OCI-LY7 (cell line): ENCODE data around the gene PCNT.

Source experiments
- EZH2phosphoT487 ChIP-seq: fragments of 200-600 bp; sonication (generic); IDR thresholded peaks from 2 replicates; pipeline ENCODE4 v1.6.1; 2018; ENCODE audit warnings: low read depth, borderline replicate concordance, mild to moderate bottlenecking, mixed run types, antibody characterized with exemption, low read length, moderate library complexity, mixed read lengths
- TF ChIP-seq, protein P1 (sequence below): fragments of 200-600 bp; sonication (generic); conservative IDR thresholded peaks from 2 replicates; pipeline ENCODE4 v1.5.1; 2014; ENCODE audit warnings: mild to moderate bottlenecking, antibody characterized with exemption, low read length, moderate library complexity, mixed read lengths

DNA sequence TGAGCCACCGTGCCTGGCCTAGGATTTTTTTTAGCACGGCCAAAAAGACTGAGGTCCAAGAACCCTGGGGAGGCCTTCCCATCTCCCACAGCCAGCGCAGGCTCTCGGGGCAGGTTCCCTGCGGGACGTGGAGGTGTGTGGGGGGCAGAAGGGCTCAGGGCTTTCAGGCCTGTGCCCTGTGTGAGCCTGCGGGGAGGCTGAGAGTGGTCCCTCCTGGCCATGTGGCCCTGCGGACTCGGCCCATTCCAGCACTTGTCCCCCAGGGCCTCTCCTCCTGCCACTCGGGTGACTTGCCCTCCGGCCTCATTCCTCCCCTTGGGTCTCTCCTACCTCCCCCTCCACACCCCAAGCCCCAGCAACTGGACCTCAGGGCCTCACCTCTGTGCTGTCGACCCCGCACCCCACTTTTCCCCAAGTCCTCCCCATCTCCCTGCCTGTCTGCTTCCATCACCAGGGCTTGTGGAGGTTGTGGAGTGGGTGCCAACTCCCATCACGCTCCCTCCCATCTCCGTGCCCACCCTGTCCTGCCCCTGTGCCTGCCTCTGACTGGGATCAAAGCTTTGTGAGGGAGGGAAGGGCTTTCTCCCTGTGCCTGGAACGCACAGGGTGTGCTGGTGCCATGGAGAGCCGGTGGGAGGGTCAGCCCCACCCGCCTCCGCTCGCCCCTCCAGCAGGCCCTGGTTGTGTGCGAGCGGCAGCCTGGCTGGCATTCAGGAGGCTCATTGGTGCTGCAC is 102.5 kb downstream of the PCNT start:
- TF ChIP-seq, protein P1, sequence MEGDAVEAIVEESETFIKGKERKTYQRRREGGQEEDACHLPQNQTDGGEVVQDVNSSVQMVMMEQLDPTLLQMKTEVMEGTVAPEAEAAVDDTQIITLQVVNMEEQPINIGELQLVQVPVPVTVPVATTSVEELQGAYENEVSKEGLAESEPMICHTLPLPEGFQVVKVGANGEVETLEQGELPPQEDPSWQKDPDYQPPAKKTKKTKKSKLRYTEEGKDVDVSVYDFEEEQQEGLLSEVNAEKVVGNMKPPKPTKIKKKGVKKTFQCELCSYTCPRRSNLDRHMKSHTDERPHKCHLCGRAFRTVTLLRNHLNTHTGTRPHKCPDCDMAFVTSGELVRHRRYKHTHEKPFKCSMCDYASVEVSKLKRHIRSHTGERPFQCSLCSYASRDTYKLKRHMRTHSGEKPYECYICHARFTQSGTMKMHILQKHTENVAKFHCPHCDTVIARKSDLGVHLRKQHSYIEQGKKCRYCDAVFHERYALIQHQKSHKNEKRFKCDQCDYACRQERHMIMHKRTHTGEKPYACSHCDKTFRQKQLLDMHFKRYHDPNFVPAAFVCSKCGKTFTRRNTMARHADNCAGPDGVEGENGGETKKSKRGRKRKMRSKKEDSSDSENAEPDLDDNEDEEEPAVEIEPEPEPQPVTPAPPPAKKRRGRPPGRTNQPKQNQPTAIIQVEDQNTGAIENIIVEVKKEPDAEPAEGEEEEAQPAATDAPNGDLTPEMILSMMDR = no peak
- no peak for TF ChIP-seq EZH2phosphoT487
